Measurements from ENCODE around the gene PRKCE.
"Not testable (repeated sequence)": the region's sequence is repeated elsewhere in the genome, so short reads cannot be mapped to it uniquely, and the experiment has no call there.

The PRKCE gene

GRCh38 chr2:45839508-45840251 is 188.2 kb downstream of the PRKCE start:
- DNase-seq (ENCODE audit: low spot score), result no peak

GRCh38 chr2:45840481-45840880 is 189.0 kb downstream of the PRKCE start:
- DNase-seq (ENCODE audit: low spot score), result no peak

DNA sequence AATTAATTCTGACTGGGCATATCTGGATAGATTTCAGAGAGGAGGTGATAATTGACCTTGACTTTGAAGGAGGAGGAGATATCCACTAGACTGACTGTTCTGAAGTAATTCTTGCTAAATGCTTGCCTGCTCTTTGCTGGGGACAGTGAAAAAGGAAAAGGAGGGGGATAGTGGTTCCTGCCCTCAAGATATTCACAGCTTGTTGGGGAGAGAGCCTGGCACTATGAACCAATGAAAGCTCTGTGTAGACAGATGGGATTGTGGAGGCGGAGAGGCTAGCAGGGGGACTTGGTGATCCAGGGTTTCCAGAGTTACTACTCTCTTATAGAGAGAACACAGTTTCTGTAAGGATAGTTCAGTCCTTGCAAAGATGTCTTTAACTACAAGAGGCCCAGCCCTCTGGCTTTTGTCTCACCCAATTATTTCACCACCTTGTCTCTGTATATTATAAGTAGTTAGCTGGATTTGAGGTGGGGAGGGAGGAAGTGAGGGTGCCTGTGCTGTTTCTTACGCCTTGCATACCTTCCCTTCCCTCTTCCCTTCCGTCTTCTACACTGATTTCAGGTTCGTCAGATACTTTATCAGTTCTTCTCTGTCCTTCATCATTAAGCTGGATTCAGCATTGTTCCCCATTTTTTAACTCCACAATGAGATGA is 190.4 kb downstream of the PRKCE start:
- DNase-seq (ENCODE audit: low spot score), result no peak

DNA sequence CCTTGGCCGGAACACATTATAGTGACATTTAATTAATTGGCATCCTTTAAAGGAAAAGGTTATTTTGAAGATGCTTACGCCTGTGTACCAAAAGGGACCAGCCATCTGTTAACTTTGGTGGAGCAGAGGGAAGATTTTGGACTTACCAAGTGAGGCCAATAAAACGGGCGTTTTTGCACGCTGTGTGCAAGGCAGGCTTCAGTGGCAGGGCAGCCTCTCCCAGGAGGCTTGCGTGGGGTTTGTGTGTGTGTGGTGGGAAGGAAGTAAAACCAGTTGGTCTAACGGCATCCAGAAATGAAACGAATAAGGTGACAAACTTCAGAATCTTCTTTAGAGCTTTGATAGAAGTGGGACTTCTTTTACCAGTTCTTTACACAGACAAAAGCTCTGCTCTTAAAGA is 191.7 kb downstream of the PRKCE start:
- DNase-seq (ENCODE audit: low spot score), result peak; percentile 52

- no peak for DNase-seq (ENCODE audit: low spot score)
Measured at GRCh38 chr2:45844796-45845457, 193.5 kb downstream of the PRKCE start.

- no peak for DNase-seq (ENCODE audit: low spot score)
Measured at GRCh38 chr2:45845566-45845965, 194.1 kb downstream of the PRKCE start.

- DNase-seq (ENCODE audit: low spot score), result no peak
Measured at GRCh38 chr2:45849491-45850283, 198.2 kb downstream of the PRKCE start.

DNA sequence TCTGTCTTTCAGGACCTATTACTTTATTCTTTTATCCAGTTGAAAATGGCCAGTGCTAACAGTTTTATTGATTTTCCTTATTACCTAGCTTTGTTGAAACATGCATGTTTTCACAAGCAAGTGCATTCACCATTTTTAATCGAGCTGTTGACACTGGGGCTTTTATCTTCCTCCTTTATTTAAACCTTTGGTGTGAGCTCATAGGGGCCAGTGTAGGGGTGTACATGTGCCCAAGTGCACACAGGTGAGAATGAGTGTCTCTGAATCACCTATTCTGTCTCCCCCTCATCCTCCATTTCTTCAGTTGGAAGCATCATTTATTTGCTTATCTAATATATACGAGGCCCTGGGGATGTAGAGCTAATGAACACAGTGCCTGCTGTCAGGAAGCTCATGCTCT is 199.1 kb downstream of the PRKCE start:
- no peak for DNase-seq (ENCODE audit: low spot score)

- no peak for DNase-seq (ENCODE audit: low spot score)
Measured at GRCh38 chr2:45851111-45851510, 199.6 kb downstream of the PRKCE start.

GRCh38 chr2:45851576-45852304 is 200.3 kb downstream of the PRKCE start:
- DNase-seq (ENCODE audit: low spot score), result no peak

DNA sequence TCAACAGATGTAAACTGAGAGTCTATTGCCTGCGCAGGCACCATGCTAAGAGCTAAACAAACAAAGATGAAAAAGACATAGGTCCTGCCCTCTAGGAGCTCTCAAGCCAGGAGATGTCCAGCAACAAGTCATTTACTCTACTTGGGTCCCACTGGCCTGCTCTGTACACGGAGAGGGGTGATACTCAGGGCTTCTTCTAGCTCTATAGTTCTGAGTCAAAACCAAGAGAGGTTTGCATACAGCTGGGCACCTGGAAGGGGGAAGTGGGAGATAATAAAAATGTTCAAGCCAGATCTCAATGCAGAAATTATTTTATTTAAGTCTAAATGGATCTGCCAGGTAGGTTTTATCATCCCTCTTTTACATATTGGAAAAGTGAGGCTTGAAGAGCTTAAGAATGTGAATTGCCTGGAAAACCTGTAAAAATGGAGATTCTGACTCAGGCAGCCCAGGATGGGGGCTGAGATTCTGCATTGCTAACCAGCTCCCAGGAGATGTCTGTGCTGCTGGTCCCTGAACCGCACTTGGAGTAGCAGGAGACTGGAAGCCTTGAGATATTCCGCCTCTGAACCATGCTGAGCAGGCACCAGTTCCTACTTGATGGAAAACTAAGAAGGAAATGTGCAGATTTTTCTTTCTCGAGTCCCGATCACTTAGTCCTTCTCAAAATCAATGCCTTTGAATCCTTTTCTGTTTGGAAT is 201.1 kb downstream of the PRKCE start:
- peak; percentile 40 for DNase-seq (ENCODE audit: low spot score)

- no peak for DNase-seq (ENCODE audit: low spot score)
Measured at GRCh38 chr2:45855374-45855773, 203.9 kb downstream of the PRKCE start.

DNA sequence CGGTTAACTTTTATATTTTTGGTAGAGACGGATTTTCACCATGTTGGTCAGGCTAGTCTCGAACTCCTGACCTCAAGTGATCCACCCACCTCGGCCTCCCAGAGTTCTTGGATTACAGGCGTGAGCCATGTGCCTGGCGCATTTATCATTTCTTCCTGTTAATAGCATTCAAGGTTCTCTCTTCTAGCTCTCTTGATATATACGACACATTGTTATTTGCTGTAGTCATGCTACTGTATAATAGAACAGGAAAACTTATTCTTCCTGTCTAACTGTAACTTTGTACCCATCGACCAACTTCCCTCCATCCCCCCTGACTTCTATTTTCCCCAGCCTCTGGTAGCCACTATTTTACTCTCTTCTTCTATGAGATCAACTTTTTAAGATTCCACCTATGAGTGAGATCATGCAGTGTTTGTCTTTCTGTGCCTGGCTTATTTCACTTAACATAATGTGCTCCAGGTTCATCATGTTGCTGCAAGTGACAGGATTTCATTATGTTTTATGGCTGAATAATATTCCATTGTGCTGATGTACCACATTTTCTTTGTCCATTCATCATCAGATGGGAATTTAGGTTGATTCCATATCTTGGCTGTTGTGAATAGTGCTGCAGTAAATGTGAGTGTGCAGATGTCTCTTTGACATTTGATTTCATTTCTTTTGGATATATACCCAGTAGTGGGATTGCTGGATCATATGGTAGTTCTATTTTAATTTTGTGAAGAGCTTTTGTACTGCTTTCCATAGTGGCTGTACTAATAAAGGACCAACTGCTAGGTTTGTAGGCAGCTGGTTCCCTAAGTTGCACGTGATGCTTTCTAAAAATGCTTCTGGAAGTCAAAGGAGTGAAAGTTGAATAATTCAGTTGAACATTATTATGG is 205.2 kb downstream of the PRKCE start:
- DNase-seq (ENCODE audit: low spot score), result no peak

- DNase-seq (ENCODE audit: low spot score), result no peak
Measured at GRCh38 chr2:45857275-45857609, 205.8 kb downstream of the PRKCE start.

DNA sequence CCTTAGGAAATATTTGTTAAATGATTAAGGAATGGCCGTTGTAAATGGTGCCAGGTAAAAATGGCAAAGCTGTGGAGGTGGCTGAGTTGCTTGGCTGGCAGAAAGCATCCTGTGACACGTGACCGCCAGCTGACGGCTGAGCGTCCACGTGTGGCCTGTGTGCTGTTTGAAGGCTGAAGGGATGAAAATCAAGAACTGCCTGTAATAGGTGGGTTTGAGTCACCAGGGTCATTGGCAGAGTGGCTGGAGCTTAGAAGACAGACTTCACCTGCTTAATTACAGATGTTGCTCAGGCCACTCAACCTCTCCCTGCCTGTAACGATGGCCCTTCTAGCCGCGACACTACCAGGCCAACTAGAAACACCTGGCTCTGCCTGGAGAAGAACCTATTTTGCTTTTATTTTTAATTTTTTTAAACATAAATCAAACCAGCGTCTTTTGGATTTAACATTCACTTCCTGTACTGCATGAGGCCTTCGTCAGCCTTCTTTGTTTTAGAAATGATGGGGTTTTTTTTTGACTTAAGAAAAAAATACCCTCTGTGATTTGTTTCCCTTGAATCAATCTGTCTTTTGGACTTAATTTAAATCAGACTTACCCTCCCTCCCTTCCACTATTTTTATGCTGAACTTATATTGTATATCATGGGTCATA is 206.5 kb downstream of the PRKCE start:
- no peak for DNase-seq (ENCODE audit: low spot score)

- not testable (repeated sequence) for DNase-seq (ENCODE audit: low spot score)
Measured at GRCh38 chr2:45858872-45859271, 207.4 kb downstream of the PRKCE start.

DNA sequence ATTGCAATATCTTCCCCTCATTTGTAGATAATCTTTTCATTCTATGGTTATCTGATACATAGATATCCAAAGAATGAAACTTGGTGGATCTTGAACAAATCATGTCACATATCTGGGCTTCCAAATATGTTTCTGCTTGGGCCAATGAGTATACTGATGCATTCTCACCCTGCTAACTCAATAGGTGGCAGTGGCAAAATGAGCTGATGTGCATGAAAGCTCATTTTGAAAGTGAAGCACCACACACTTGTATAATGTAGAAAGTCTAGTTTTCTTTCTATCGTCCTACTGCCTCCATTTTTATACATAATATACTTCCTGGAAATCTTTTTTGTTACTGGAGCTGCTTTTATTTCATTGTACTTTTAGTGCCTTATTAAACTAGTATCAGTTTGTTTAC is 208.2 kb downstream of the PRKCE start:
- DNase-seq (ENCODE audit: low spot score), result no peak

DNA sequence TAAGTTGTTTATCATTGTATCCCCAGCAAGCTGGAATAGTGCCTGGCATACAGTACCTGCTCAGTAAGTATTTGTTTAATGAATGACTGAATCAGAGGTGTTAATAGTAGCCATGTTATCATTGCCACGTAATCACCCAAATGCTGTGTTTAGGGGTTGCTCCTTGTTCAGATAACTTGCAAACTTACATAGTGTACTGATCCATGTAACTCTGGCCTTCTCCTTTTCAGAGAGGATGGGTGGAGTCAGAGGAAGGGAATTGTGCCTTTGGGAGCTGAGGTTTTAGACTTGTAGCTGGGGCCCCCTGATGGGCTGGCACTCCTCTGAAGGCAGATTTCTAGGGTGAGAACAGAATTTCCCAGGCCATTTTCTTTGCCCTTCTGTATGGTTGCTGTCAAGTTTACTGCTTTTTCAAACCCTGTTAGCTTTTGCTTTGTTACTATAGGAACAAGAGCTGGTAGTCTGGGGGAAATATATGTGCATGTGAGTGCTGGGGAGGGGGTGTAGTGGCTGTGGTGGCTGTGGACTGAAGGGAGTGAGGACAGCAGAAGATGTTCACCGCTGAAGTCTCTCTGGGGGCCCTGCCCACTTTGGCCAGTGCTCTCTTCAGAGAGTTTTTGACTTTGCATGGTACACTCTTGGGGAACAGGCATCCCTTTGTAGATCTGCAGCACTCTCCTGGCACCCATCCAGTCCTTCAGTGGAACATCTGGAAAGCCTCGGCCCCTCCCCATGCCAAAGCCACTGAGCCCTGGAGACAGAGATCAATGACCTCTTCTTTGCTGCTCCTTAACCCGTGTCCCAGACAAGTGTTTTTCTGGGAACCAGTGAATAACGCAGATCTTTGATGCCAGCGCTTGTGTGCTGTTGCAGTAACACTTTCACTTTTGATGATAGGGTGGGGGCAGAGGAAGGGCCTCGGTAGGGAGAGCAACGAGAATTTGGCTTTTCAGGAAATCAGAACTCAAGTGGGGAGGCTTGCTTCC is 209.0 kb downstream of the PRKCE start:
- DNase-seq (ENCODE audit: low spot score), result no peak

Data from germinal center (tissue), 1 donor.